Bone marrow (tissue), 2 donors: ENCODE measurements around the gene ZNF484.
"Not testable (repeated sequence)": the region's sequence is repeated elsewhere in the genome, so short reads cannot be mapped to it uniquely, and the experiment has no call there.

Experiments
- DNase-seq, 2 donors: peaks; one replicate each; lab custom pipeline; 2025; lab: John Stamatoyannopoulos, UW

ZNF484 gene

DNA sequence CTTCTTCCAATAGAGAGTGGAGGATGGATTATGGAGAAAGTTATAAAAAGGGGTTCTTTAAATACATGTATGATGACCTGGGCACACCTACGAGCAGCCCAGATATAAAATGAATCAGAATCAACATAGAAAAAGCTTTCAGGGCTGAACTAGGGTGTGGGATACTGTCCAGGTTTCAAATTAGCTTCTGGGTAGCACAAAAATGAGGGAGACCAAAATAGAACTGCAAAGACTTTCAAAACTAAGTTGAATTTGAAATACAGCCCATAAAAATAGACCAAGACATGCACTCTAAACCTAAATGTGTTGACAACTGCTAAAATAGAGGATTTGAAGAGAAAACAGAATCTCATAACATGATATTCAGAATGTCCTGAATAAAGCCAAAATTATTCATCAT, 17.0 kb downstream of the ZNF484 start:
- DNase-seq: no peak

GRCh38 chr9:92857236-92857635, 20.6 kb downstream of the ZNF484 start:
- no peak for DNase-seq

DNA sequence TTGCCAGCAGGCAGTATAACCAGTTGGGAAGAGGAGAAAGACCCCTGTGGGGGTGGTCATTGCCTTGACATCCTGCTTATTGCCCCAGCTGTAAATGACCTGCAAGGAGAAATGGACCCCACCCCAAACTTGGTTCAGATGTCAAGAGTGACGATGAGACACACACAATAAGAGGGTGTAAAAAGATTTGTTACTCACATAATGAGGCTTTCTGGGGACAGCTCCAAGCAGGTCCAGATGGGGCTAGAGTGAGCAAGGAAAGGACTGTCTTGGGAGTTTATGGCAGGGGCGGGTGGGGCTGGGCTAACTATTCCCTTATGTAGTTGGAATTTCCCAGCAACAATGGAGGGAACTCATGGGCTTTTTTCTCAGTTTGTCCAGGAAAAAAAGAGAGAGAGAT, 24.1 kb downstream of the ZNF484 start:
- DNase-seq: no peak

- no peak for DNase-seq
Observed at GRCh38 chr9:92850898-92851297, 26.9 kb downstream of the ZNF484 start.

GRCh38 chr9:92848740-92849139, 29.1 kb downstream of the ZNF484 start:
- DNase-seq: not testable (repeated sequence)

- DNase-seq: no peak
Observed at GRCh38 chr9:92846662-92847145, 31.1 kb downstream of the ZNF484 start.

DNA sequence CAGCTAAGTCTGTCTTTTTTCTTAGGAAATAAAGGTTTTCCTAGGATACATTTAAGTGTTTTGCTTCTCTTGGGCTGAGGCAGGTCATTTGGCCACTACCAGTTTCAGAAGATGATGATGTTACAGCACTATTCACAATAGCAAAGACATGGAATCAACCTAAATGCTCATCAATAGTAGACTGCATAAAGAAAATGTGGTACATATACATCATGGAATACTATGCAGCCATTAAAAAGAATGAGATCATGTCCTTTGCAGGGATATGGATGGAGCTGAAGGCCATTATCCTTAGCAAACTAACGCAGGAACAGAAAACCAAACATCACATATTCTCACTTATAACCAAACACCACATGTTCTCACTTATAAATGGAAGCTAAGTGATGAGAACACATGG, 39.4 kb downstream of the ZNF484 start:
- not testable (repeated sequence) for DNase-seq

- DNase-seq: no peak
Observed at GRCh38 chr9:92837191-92837590, 40.6 kb downstream of the ZNF484 start.

GRCh38 chr9:92829420-92829819, 48.4 kb downstream of the ZNF484 start:
- DNase-seq: no peak

DNA sequence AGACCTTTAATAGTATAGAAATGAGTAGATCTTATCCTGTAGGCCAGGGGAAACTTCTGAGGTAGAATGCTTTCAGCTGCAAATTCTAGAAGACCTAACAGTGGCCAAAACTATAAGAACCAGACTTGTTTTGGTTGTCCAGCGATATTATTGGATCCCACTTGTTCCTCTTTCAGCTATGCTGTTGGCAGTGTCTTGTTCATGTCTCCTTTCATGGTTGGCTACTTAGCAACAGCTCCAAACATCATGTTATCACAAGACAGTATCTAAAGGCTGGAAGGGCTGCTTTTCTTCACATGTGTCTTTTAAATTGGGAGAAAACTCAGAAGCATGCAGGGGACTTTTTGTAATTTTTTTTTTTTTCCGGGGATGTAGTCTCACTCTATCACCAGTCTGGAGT, 52.8 kb downstream of the ZNF484 start:
- DNase-seq: not testable (repeated sequence)

DNA sequence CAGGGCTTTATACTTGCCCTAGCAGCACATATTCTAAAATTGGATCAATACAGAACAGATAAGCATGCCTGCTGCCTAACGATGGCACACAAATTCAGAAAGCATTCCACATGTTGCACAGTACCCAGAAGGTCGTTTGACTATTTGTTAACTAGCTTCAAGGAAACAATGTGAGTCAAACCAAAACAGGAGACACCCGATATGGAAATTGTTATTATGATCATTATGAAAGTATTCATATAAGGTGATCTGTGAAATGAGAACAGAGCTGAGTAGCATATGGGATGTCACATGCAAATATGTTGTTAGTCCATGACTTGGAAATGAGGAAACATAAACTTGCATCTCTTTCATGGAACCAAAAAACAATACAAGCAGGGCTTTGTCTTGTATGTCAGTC, 56.9 kb downstream of the ZNF484 start:
- DNase-seq: no peak

- DNase-seq: not testable (repeated sequence)
Observed at GRCh38 chr9:92819898-92820297, 57.9 kb downstream of the ZNF484 start.

GRCh38 chr9:92809629-92810326, 68.1 kb downstream of the ZNF484 start:
- DNase-seq: not testable (repeated sequence)

DNA sequence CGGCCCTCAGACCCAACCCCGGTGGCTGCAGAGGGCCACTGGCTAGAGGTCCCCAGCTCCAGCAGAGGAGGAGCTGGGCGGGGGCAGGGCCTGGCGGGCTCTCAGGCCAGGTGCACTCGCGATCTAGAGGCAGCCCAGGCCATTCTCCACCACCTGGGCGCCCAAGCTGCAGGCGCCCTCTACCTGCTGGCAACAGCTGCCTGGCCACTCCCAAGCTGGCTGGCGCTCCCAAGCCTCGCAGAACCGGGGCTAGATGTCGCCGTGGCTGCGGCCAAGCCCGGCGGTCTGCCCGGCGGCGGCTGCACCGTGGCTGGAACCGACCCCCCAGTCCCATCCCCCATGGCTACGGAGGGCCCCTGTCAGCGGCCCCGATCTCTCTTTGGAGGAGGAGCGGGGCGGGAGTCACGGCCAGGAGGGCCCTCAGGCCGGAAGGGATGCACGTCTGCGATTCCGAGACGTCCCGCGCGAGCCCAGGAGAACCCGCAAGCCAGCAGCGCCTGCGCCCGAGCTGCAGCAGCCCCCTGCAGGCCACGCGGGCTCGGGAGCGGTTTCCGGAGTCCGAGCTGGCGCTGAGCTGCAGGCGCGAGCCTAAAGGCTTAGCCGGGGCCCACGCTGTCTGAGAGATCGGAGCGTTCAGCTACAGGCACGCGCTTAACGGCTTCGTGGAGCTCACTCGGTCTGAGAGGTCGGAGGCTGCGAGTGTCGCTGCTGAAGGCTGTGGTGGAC, 68.9 kb downstream of the ZNF484 start:
- peak in 1 of 2 donors; percentile 41 for DNase-seq

DNA sequence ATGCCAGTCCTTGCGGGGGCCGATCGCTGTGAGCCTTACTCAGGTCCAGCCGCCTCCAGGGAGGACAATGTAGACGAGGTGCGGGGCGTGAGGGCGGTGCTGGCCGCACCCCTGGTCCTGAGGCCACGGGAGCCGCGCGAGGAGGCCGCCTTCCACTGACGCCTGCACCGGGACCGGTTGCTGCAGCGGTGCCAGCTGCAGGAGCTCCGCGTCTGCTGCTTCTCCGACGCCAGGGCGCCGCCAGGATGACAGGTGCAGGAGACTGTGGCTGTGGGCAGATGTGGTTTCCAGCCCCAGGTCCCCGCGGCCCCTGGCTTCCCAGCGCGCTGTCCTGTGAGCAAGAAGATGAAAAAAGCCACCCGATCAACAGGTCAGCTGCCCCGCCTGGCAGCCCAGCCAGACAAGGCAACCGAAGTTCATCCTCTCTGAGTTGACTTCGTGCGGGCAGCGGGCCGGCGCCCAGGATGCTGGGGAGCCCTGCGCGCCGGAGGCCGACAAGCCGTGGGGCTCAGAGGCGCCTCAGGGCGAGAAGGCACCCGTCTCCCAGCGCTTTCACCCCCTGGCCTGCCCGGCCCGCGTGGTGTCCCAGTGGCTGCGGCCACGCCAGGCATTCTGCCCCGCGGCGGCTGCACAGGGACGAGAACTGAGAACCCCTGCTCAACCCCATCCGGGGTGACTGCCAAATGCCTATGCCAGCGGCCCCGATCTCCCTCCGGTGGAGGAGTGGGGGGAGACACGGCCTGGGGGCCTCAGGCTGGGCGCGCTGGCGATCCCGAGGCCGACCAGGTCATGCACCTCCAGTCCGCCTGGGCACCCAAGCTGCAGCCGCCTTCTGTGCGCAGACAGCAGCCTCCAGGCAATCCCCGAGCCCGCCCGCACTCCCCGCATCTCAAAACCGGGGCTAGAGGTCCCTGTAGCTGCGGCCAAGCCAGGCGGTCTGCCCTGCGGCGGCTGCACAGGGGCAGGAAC, 69.8 kb downstream of the ZNF484 start:
- DNase-seq: peak in 1 of 2 donors; percentile 42

DNA sequence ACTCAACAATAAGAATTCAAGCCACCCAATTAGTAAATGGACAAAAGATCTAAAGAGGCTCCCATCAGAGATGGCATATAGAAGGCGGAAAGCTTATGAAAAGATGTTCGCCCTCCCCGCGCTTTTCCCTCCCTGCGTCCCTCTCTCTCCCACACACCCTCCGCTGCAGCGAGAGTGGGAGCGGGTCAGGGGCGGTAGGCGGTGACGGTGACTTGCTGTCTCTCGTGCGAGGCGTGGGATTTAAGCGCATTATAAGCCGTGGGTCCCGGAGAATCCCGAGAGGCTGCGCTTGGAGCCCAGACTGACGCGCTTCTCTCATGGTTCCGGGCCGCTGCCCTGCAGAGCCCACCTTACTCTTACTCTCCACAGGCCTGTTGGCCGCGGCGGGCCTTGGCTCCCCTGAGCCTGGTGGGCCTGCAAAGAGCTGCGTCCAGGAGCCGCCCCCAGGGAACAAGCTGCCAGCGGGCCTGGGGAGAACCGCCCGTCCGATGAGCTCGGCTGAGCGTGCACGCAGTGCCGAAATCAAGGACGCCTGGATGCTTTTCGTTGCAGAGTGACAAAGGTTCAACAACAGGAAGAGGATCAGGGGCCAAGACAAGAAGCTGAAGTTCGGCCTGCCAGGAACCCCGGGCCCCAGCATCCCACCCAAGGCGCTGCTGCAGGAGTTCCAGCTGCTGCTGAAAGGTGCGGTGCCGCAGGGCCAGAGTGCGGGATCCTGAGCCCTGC, 70.6 kb downstream of the ZNF484 start:
- no peak for DNase-seq

DNA sequence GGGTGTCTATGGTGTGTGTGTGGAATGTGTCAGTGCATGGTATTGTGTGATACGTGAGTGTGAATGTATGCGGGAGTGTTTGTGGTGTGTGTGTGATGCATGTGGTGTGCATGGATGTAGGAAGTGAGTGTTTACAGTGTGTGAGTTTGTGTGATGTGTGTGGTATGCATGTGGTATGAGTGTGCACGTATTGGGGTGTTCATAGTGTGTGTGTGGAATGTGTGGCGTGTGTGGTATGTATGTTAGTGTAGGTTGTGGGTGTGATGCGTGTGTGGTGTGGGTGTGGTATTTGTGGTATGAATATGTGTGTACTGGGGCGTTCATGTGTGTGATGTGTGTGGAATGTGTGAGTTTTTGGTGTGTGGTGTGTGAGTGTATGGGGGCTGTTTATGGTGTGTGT, 73.1 kb downstream of the ZNF484 start:
- DNase-seq: no peak

- no peak for DNase-seq
Observed at GRCh38 chr9:92798358-92798757, 79.5 kb downstream of the ZNF484 start.

GRCh38 chr9:92796337-92796804, 81.5 kb downstream of the ZNF484 start:
- not testable (repeated sequence) for DNase-seq

- DNase-seq: no peak
Observed at GRCh38 chr9:92795598-92796336, 82.1 kb downstream of the ZNF484 start.
